Loucy (cell line): Measurements from ENCODE around the gene STX11.
"Not testable (repeated sequence)": the region's sequence is repeated elsewhere in the genome, so short reads cannot be mapped to it uniquely, and the experiment has no call there.

Experiments used
- EZH2phosphoT487 ChIP-seq: fragments of 200-600 bp; IDR thresholded peaks from 2 replicates; pipeline ENCODE4 v1.6.1; 2018; ENCODE audit warnings: antibody characterized with exemption, mild to moderate bottlenecking, moderate library complexity, borderline replicate concordance
- TF ChIP-seq, protein P1 (sequence below): fragments of 200-600 bp; sonication (generic); conservative IDR thresholded peaks from 2 replicates; pipeline ENCODE4 v1.5.1; 2014; ENCODE audit warnings: mild to moderate bottlenecking, antibody characterized with exemption, low read length

DNA sequence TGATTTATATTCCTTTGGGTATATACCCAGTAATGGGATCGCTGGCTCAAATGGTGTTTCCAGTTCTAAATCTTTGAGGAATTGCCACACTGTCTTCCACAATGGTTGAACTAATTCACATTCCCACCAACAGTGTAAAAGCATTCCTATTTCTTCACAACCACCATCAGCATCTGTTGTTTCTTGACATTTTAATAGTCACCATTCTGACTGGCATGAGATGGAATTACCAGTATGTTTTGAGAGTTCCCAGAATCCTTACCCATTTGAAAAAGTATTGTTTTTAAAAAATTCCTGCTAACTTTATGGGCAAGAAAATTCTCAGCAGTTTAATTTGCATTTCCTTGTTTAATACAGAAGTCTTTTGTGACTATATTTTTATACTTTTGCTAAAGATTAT is 33.9 kb downstream of the STX11 start:
- TF ChIP-seq, protein P1, sequence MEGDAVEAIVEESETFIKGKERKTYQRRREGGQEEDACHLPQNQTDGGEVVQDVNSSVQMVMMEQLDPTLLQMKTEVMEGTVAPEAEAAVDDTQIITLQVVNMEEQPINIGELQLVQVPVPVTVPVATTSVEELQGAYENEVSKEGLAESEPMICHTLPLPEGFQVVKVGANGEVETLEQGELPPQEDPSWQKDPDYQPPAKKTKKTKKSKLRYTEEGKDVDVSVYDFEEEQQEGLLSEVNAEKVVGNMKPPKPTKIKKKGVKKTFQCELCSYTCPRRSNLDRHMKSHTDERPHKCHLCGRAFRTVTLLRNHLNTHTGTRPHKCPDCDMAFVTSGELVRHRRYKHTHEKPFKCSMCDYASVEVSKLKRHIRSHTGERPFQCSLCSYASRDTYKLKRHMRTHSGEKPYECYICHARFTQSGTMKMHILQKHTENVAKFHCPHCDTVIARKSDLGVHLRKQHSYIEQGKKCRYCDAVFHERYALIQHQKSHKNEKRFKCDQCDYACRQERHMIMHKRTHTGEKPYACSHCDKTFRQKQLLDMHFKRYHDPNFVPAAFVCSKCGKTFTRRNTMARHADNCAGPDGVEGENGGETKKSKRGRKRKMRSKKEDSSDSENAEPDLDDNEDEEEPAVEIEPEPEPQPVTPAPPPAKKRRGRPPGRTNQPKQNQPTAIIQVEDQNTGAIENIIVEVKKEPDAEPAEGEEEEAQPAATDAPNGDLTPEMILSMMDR = not testable (repeated sequence)
- TF ChIP-seq EZH2phosphoT487 = not testable (repeated sequence)
